ENCODE data around the gene INTS6.

Gene INTS6

GRCh38 chr13:51318876-51319275, 134.0 kb downstream of the INTS6 start:
- H3K27ac ChIP-seq (ENCODE audit: low read depth, low read length) = no peak overlapping the region
- H3K27me3 ChIP-seq (ENCODE audit: control insufficient read depth, low read length) = peaks cover 2% of the 10 kb centered on the region; the same call in 1 of the 2 replicates
- H3K4me1 ChIP-seq (ENCODE audit: control insufficient read depth, low read length) = no peaks in the 10 kb centered on the region
- no peaks in the 10 kb centered on the region for H3K79me2 ChIP-seq (ENCODE audit: control insufficient read depth, low read length)
- TF ChIP-seq EZH2phosphoT487 (IDR thresholded peaks at IDR 0.05; ENCODE audit: borderline replicate concordance, low read length) = no peak
- TF ChIP-seq, protein P1, sequence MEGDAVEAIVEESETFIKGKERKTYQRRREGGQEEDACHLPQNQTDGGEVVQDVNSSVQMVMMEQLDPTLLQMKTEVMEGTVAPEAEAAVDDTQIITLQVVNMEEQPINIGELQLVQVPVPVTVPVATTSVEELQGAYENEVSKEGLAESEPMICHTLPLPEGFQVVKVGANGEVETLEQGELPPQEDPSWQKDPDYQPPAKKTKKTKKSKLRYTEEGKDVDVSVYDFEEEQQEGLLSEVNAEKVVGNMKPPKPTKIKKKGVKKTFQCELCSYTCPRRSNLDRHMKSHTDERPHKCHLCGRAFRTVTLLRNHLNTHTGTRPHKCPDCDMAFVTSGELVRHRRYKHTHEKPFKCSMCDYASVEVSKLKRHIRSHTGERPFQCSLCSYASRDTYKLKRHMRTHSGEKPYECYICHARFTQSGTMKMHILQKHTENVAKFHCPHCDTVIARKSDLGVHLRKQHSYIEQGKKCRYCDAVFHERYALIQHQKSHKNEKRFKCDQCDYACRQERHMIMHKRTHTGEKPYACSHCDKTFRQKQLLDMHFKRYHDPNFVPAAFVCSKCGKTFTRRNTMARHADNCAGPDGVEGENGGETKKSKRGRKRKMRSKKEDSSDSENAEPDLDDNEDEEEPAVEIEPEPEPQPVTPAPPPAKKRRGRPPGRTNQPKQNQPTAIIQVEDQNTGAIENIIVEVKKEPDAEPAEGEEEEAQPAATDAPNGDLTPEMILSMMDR (IDR thresholded peaks at IDR 0.05; ENCODE audit: low read depth, low read length, poor library complexity, severe bottlenecking) = no peak
- no peak overlapping the region for H3K4me3 ChIP-seq (ENCODE audit: low read length)
- H3K9me2 ChIP-seq (replicated peaks; ENCODE audit: control insufficient read depth, low read length) = no peaks in the 10 kb centered on the region
- no peaks in the 10 kb centered on the region for H4K20me1 ChIP-seq (ENCODE audit: control insufficient read depth, insufficient read depth, low read depth, low read length)
- H3K36me3 ChIP-seq (ENCODE audit: control insufficient read depth, low read length) = no peaks in the 10 kb centered on the region
- no peak overlapping the region for H3K4me2 ChIP-seq (ENCODE audit: low read length)
- H3K9me3 ChIP-seq (ENCODE audit: control insufficient read depth, insufficient read depth, low read length) = no peaks in the 10 kb centered on the region
- no peaks in the 10 kb centered on the region for H3F3A ChIP-seq (ENCODE audit: control insufficient read depth, insufficient read depth)

GRCh38 chr13:51318015-51318414, 134.8 kb downstream of the INTS6 start:
- Histone ChIP-seq H3K79me2 (ENCODE audit: control insufficient read depth, low read length) (no peaks in the 10 kb centered on the region), H3K27me3 (ENCODE audit: control insufficient read depth, low read length) (peaks cover 2% of the 10 kb centered on the region; the same call in 1 of the 2 replicates), H3K9me3 (ENCODE audit: control insufficient read depth, insufficient read depth, low read length) (no peaks in the 10 kb centered on the region), H3K36me3 (ENCODE audit: control insufficient read depth, low read length) (no peaks in the 10 kb centered on the region), H3K4me3 (ENCODE audit: low read length) (no peak overlapping the region), H3K4me1 (ENCODE audit: control insufficient read depth, low read length) (no peaks in the 10 kb centered on the region), H3K27ac (ENCODE audit: low read depth, low read length) (no peak overlapping the region), H3K4me2 (ENCODE audit: low read length) (no peak overlapping the region), H3K9me2 (replicated peaks; ENCODE audit: control insufficient read depth, low read length) (no peaks in the 10 kb centered on the region), H4K20me1 (ENCODE audit: control insufficient read depth, insufficient read depth, low read depth, low read length) (no peaks in the 10 kb centered on the region), H3F3A (ENCODE audit: control insufficient read depth, insufficient read depth) (no peaks in the 10 kb centered on the region)
- TF ChIP-seq, protein P1 (IDR thresholded peaks at IDR 0.05; ENCODE audit: low read depth, low read length, poor library complexity, severe bottlenecking) = no peak
- no peak for TF ChIP-seq EZH2phosphoT487 (IDR thresholded peaks at IDR 0.05; ENCODE audit: borderline replicate concordance, low read length)

- no peak overlapping the region for H3K27ac ChIP-seq (ENCODE audit: low read depth, low read length)
- H3K79me2 ChIP-seq (ENCODE audit: control insufficient read depth, low read length) = no peaks in the 10 kb centered on the region
- no peaks in the 10 kb centered on the region for H3K36me3 ChIP-seq (ENCODE audit: control insufficient read depth, low read length)
- no peaks in the 10 kb centered on the region for H3F3A ChIP-seq (ENCODE audit: control insufficient read depth, insufficient read depth)
- H3K4me3 ChIP-seq (ENCODE audit: low read length) = no peak overlapping the region
- H3K9me3 ChIP-seq (ENCODE audit: control insufficient read depth, insufficient read depth, low read length) = no peaks in the 10 kb centered on the region
- no peaks in the 10 kb centered on the region for H3K9me2 ChIP-seq (replicated peaks; ENCODE audit: control insufficient read depth, low read length)
- no peak overlapping the region for H3K4me2 ChIP-seq (ENCODE audit: low read length)
- H4K20me1 ChIP-seq (ENCODE audit: control insufficient read depth, insufficient read depth, low read depth, low read length) = no peaks in the 10 kb centered on the region
- TF ChIP-seq, protein P1 (IDR thresholded peaks at IDR 0.05; ENCODE audit: low read depth, low read length, poor library complexity, severe bottlenecking) = no peak
- TF ChIP-seq EZH2phosphoT487 (IDR thresholded peaks at IDR 0.05; ENCODE audit: borderline replicate concordance, low read length) = no peak
- no peaks in the 10 kb centered on the region for H3K4me1 ChIP-seq (ENCODE audit: control insufficient read depth, low read length)
- H3K27me3 ChIP-seq (ENCODE audit: control insufficient read depth, low read length) = peaks cover 2% of the 10 kb centered on the region; the same call in 1 of the 2 replicates
Observed at GRCh38 chr13:51317262-51317661, 135.6 kb downstream of the INTS6 start.
